Stimulated activated CD4-positive, alpha-beta T cell treated with anti-CD3 and anti-CD28 coated beads, TNF-alpha, amount 100 ng/mL, for 4 hours (primary cell): ENCODE results near the gene LPIN2.
"Not testable (repeated sequence)": the region's sequence is repeated elsewhere in the genome, so short reads cannot be mapped to it uniquely, and the experiment has no call there.

ENCODE experiments used
- DNase-seq, 3 experiments: peaks; one replicate each; pipeline ENCODE4 v3.0.0-alpha.2; 2020; ENCODE audit warnings: low read depth in 3 of 3

The LPIN2 gene

GRCh38 chr18:3007491-3007890 lies 5.5 kb downstream of the LPIN2 start:
- no peak for DNase-seq

GRCh38 chr18:3005462-3005861 lies 7.5 kb downstream of the LPIN2 start:
- DNase-seq, result no peak

GRCh38 chr18:3003766-3004165 lies 9.2 kb downstream of the LPIN2 start:
- DNase-seq, result not testable (repeated sequence)

- no peak for DNase-seq
These were observed 10.2 kb downstream of the LPIN2 start for GRCh38 chr18:3002732-3003131.

GRCh38 chr18:2998644-2999043 lies 14.3 kb downstream of the LPIN2 start:
- no peak for DNase-seq

- DNase-seq, result no peak
These were observed 14.9 kb downstream of the LPIN2 start for GRCh38 chr18:2997846-2998564.

GRCh38 chr18:2997429-2997828 lies 15.5 kb downstream of the LPIN2 start:
- DNase-seq, result no peak

GRCh38 chr18:2994603-2995432 lies 18.1 kb downstream of the LPIN2 start:
- DNase-seq, result peak in 2 of 3 experiments; percentile 47 to 52

GRCh38 chr18:2994020-2994589 lies 18.8 kb downstream of the LPIN2 start:
- no peak for DNase-seq

- DNase-seq, result no peak
These were observed 19.7 kb downstream of the LPIN2 start for GRCh38 chr18:2992995-2993877.

GRCh38 chr18:2990956-2991640 lies 21.8 kb downstream of the LPIN2 start:
- no peak for DNase-seq

- DNase-seq, result no peak
These were observed 24.8 kb downstream of the LPIN2 start for GRCh38 chr18:2987876-2988790.

GRCh38 chr18:2986150-2986865 lies 26.6 kb downstream of the LPIN2 start:
- DNase-seq, result no peak

GRCh38 chr18:2985628-2986027 lies 27.3 kb downstream of the LPIN2 start:
- DNase-seq, result no peak

- DNase-seq, result no peak
These were observed 28.2 kb downstream of the LPIN2 start for GRCh38 chr18:2984703-2985261.

- DNase-seq, result no peak
These were observed 28.9 kb downstream of the LPIN2 start for GRCh38 chr18:2984091-2984490.

- DNase-seq, result no peak
These were observed 29.6 kb downstream of the LPIN2 start for GRCh38 chr18:2983296-2983695.

- DNase-seq, result no peak
These were observed 30.3 kb downstream of the LPIN2 start for GRCh38 chr18:2982452-2983269.
